Activated CD4-positive, alpha-beta T cell treated with anti-CD3 and anti-CD28 coated beads for 4 hours (primary cell): Measurements from ENCODE around the gene LGALS4.
"Not testable (repeated sequence)": the region's sequence is repeated elsewhere in the genome, so short reads cannot be mapped to it uniquely, and the experiment has no call there.

Experiments
- DNase-seq, 2 donors: peaks; one replicate each; pipeline ENCODE4 v3.0.0-alpha.2; 2020

Gene LGALS4

GRCh38 chr19:38766276-38767047, 46.3 kb downstream of the LGALS4 start:
- DNase-seq, result no peak

- DNase-seq, result no peak
These were observed 47.5 kb downstream of the LGALS4 start for GRCh38 chr19:38765214-38765613.

- DNase-seq, result no peak
These were observed 48.9 kb downstream of the LGALS4 start for GRCh38 chr19:38763795-38764220.

- DNase-seq, result not testable (repeated sequence)
These were observed 50.8 kb downstream of the LGALS4 start for GRCh38 chr19:38761884-38762389.

DNA sequence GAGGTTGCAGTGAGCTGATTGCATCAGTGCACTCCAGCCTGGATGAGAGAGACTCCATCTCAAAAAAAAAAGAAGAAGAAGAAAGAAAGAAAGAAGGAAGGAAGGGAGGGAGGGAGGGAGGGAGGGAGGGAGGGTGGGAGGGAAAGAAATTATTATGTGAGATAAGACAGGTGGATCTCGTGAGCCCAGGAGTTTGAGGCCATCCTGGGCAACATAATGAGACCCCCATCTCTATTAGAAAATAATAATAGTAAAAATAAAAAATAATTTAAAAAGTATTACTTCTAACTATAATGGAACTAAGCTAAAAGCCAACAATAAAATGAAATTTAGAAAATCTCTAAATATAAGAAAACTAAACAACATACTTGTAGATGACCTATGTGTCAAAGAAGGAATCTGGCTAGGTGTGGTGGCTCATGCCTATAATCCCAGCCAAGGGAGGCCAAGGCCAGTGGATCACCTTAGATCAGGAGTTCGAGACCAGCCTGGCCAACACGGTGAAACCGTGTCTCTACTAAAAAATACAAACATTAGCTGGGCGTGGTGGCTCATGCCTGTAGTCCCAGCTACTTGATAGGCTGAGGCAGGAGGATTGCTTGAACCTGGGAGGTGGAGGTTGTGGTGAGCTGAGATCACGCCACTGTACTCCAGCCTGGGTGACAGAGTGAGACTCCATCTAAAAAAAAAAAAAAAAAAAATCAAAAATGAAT, 51.8 kb downstream of the LGALS4 start:
- not testable (repeated sequence) for DNase-seq

DNA sequence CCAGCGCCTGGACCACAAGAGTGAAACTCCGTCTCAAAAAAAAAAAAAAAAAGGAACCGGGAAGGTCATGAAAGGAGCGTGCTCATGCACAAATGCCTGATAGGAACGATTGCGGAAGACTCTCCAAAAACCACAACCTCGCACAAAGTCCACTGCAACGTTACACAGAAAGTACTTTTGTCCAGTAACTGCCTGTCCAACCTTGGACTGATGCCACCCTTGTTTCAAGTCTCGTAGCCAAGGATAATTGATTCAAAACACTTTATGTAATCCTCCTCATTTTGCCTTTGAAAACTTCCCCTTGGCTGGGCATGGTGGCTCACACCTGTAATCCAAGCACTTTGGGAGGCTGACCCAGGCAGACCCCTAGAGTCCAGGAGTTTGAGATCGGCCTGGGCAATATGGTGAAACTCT, 53.1 kb downstream of the LGALS4 start:
- no peak for DNase-seq

GRCh38 chr19:38754196-38754595, 58.5 kb downstream of the LGALS4 start:
- not testable (repeated sequence) for DNase-seq

- DNase-seq, result not testable (repeated sequence)
These were observed 59.0 kb downstream of the LGALS4 start for GRCh38 chr19:38753783-38754182.
